ENCODE measurements around the gene NPC2.

DNA sequence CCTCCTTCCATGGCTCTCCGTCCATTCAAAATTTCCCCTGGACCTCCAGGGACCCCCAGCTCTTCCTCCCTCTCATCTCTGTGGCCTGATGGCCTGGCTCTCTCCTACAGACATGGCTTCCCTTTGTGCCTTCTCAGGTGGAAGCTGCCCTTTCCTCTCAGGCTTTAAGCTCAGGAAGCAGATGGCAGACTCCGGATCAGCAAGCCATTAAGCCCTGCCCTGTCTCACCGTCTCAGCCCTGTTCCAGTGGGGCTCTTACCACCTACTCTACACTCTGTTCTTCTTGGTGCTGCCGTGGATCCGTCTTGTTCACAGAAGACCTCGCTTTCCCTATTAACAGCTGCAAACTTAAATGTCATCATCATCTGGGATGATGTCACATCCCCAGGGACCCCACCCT is 33.1 kb downstream of the NPC2 start:
- TF ChIP-seq, protein P1, sequence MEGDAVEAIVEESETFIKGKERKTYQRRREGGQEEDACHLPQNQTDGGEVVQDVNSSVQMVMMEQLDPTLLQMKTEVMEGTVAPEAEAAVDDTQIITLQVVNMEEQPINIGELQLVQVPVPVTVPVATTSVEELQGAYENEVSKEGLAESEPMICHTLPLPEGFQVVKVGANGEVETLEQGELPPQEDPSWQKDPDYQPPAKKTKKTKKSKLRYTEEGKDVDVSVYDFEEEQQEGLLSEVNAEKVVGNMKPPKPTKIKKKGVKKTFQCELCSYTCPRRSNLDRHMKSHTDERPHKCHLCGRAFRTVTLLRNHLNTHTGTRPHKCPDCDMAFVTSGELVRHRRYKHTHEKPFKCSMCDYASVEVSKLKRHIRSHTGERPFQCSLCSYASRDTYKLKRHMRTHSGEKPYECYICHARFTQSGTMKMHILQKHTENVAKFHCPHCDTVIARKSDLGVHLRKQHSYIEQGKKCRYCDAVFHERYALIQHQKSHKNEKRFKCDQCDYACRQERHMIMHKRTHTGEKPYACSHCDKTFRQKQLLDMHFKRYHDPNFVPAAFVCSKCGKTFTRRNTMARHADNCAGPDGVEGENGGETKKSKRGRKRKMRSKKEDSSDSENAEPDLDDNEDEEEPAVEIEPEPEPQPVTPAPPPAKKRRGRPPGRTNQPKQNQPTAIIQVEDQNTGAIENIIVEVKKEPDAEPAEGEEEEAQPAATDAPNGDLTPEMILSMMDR (IDR thresholded peaks at IDR 0.05), result no peak
- no peak for TF ChIP-seq POLR2A (IDR thresholded peaks at IDR 0.05)
- no peak for TF ChIP-seq EP300 (IDR thresholded peaks at IDR 0.05)

Data from tibial nerve (tissue), 4 donors.